Large intestine (tissue), 3 donors: ENCODE results near the gene PRDM16. TPM values are rescaled to one million over a fixed set of nuclear protein-coding genes. Genes with fewer than 3 reads are reported as not detected.

Experiments
- DNase-seq, 2 donors: peaks; one replicate each; pipeline versions ENCODE4 v3.0.0 to v3.0.0-alpha.2; 2013
- H3K27ac ChIP-seq: one replicate; pipeline ENCODE4 v1.5.1; 2013; ENCODE audit warnings: low read length
- H3K27me3 ChIP-seq: 2 replicates; pipeline ENCODE4 v1.6.1; 2013; ENCODE audit warnings: low read length; ENCODE audit not compliant: control insufficient read depth, insufficient read depth
- H3K36me3 ChIP-seq: 2 replicates; pipeline ENCODE4 v1.6.1; 2013; ENCODE audit warnings: low read length; ENCODE audit not compliant: control insufficient read depth, insufficient read depth
- H3K4me1 ChIP-seq: one replicate; pipeline ENCODE4 v1.6.1; 2013; ENCODE audit warnings: low read length; ENCODE audit not compliant: control insufficient read depth, insufficient read depth
- H3K4me3 ChIP-seq: one replicate; pipeline ENCODE4 v1.5.1; 2013; ENCODE audit warnings: low read length
- H3K9me3 ChIP-seq: one replicate; pipeline ENCODE4 v1.6.1; 2013; ENCODE audit warnings: mild to moderate bottlenecking, low read depth, low read length, moderate library complexity; ENCODE audit not compliant: control insufficient read depth
- WGBS: methylation state at CpG from one replicate; pipeline ENCODE4 v1.1.5; 2013; ENCODE audit warnings: low lambda C conversion rate; ENCODE audit not compliant: insufficient coverage; 5-methylcytosine and 5-hydroxymethylcytosine counted together
- polyA plus RNA-seq: library from polyadenylated mRNA; unstranded; fragments of 120-200 nt; gene quantifications from one replicate; pipeline ENCODE4 v1.2.1, GENCODE V29; 2013

PRDM16 gene
- polyA plus RNA-seq, 1 donor, result 20.6 TPM

DNA sequence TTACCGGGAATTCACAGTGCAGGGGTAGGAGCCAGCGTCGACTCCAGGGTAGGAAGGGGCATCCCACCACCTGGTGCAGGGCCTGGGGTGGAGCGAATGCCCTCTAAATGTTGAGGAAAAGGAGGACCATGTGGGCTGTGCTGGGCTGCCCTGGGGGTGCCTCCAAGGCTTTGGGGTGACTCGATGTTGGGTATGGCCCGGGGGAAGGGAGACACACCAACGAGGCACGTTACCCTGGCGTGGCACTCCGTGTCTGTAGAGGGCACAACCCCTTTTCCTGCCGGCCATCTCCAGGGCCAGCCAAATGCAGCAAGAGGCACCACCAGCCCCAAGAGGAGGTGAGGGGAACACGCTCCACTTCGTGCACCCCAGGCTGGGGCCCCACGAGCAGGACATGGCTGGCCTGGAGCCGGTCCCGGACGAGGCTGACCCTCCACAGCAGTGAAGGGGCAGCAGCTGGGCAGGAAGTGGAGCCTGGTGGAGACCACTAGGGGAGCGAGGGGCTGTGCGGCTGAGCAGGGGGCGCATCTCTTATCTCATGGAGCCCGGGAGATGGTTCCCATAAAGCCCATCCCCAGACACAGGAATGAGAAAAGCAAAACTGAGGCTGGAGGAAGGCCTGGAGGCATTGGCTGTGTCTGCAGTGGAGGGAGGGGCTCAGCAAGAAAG lies 36.5 kb upstream of the PRDM16 start:
- H3K27me3 ChIP-seq, result peaks cover 33% of the 10 kb centered on the region
- no peaks in the 10 kb centered on the region for H3K9me3 ChIP-seq
- no peaks in the 10 kb centered on the region for H3K36me3 ChIP-seq
- H3K4me3 ChIP-seq, result no peak overlapping the region
- H3K27ac ChIP-seq, result no peak overlapping the region
- H3K4me1 ChIP-seq, result no peaks in the 10 kb centered on the region
- no peak for DNase-seq
- WGBS, result no CpG with 5 or more reads among the region's 21 CpGs

DNA sequence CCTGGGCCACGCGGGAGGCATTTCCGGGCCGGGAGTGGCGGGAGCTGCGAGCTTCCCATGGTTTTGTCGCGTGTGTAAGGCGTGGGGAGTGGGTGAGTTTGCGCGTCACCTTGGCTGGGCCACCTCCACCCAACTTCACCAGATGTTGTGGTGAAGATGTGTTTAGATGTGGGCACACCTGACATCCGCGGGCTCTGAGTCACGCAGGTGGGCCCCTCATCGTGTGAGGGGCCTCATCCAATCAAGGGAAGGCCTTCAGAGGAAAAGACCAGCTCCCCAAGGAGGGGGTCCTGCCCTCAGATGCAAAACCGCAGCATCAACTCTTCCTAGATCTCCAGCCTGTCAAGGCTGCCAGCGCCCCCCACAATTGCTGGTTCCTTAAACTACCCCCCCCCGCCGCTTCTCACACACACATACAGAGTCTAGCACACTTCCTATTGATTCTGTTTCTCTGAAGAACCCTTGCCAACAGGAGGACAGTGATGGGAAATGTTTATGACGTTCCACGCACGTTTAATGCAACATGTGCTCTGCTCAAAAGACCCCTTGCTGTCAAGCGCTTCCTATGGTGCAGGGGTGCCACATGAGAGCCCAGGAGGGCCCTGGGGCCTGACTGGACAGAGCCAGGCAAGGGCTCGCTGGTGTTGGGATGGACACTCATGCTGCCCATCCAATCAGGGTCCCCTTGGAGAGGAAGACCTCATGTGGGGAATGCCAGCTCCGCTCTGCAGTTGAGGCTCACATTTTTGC lies 35.8 kb upstream of the PRDM16 start:
- peaks cover 26% of the 10 kb centered on the region for H3K27me3 ChIP-seq
- WGBS, result no CpG with 5 or more reads among the region's 25 CpGs
- H3K4me3 ChIP-seq, result no peak overlapping the region
- no peaks in the 10 kb centered on the region for H3K9me3 ChIP-seq
- no peaks in the 10 kb centered on the region for H3K36me3 ChIP-seq
- H3K4me1 ChIP-seq, result no peaks in the 10 kb centered on the region
- DNase-seq, result no peak
- H3K27ac ChIP-seq, result no peak overlapping the region

- Histone ChIP-seq H3K9me3 (no peaks in the 10 kb centered on the region), H3K27me3 (peaks cover 21% of the 10 kb centered on the region), H3K27ac (no peak overlapping the region), H3K4me1 (no peaks in the 10 kb centered on the region), H3K4me3 (no peak overlapping the region), H3K36me3 (no peaks in the 10 kb centered on the region)
- WGBS, result no CpG with 5 or more reads among the region's 4 CpGs
- DNase-seq, result no peak
Measured at GRCh38 chr1:3033790-3034090, 35.3 kb upstream of the PRDM16 start.

DNA sequence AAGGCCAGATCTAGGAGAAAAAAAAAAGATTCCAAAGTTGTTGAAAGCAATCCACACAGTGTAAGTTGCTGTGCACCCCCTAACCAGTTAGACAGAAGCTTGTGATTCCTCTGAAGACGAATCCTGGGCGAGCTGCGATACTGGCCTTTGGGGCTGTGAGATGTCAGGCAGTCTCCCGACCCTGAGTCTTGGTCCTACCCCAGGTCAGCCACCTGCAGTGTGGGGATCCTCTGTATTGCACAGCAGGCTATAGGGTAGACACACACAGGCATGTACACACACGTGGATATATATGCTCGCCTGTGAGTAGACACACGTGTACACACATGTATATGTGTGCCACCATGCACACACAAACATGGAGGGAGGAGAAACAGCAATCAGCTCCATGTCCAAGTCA lies 34.8 kb upstream of the PRDM16 start:
- DNase-seq, result no peak
- Histone ChIP-seq H3K4me1 (no peaks in the 10 kb centered on the region), H3K27ac (no peak overlapping the region), H3K36me3 (no peaks in the 10 kb centered on the region), H3K4me3 (no peak overlapping the region), H3K27me3 (peaks cover 19% of the 10 kb centered on the region), H3K9me3 (no peaks in the 10 kb centered on the region)
- no CpG with 5 or more reads among the region's 7 CpGs for WGBS

DNA sequence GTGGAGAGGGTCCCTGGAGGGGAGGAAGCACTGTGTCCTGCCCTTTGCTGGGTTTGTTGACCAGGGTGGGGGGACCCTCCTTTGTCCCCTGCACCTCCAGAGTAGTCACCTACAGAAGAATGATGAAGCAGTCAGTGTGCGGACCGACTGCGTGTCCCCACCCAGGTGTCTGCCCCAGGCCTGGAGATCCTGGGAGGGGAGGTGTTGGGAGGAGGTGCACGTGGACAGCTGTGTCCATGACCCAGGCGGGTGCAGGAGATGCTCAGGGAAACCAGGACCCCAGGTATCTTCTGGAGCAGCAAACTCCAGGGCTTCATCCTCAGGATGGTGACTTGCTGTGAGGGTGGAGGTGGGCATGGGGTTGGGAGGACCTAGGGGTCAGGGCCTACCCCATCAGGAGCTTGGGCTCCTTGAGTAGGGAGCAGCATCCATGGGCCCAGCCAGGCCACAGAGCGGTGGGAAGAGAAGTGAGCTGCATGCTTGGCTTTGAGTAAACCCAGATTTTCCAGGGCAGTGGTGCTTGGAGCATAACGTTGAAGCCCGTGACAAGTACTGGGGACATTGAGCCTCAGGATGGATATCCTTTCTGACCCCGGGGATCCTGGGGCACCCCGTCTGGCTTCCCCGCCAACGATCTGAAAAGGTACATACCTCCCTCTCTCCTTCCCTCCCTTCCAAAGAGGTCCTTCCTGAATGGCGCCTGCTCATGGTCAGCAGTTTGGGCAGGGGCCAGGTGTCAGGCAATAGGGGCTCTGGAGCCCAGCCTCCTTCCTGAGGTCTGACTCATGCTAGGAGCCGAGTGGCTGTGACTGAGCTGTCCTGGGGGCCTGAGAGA lies 34.1 kb upstream of the PRDM16 start:
- no peaks in the 10 kb centered on the region for H3K4me1 ChIP-seq
- H3K4me3 ChIP-seq, result no peak overlapping the region
- no CpG with 5 or more reads among the region's 14 CpGs for WGBS
- DNase-seq, result no peak
- H3K36me3 ChIP-seq, result no peaks in the 10 kb centered on the region
- H3K27ac ChIP-seq, result no peak overlapping the region
- no peaks in the 10 kb centered on the region for H3K9me3 ChIP-seq
- peaks cover 11% of the 10 kb centered on the region for H3K27me3 ChIP-seq

GRCh38 chr1:3035563-3036446 lies 33.2 kb upstream of the PRDM16 start:
- no peaks in the 10 kb centered on the region for H3K4me1 ChIP-seq
- WGBS, result no CpG with 5 or more reads among the region's 19 CpGs
- no peak for DNase-seq
- no peaks in the 10 kb centered on the region for H3K9me3 ChIP-seq
- no peaks in the 10 kb centered on the region for H3K36me3 ChIP-seq
- H3K4me3 ChIP-seq, result no peak overlapping the region
- H3K27me3 ChIP-seq, result peaks cover 4% of the 10 kb centered on the region
- H3K27ac ChIP-seq, result no peak overlapping the region

- no peak for DNase-seq
- no CpG with 5 or more reads among the region's 22 CpGs for WGBS
- H3K27ac ChIP-seq, result no peak overlapping the region
- H3K27me3 ChIP-seq, result peaks cover 6% of the 10 kb centered on the region
- no peaks in the 10 kb centered on the region for H3K4me1 ChIP-seq
- H3K36me3 ChIP-seq, result no peaks in the 10 kb centered on the region
- no peaks in the 10 kb centered on the region for H3K9me3 ChIP-seq
- H3K4me3 ChIP-seq, result no peak overlapping the region
Measured at GRCh38 chr1:3036447-3037280, 32.3 kb upstream of the PRDM16 start.

DNA sequence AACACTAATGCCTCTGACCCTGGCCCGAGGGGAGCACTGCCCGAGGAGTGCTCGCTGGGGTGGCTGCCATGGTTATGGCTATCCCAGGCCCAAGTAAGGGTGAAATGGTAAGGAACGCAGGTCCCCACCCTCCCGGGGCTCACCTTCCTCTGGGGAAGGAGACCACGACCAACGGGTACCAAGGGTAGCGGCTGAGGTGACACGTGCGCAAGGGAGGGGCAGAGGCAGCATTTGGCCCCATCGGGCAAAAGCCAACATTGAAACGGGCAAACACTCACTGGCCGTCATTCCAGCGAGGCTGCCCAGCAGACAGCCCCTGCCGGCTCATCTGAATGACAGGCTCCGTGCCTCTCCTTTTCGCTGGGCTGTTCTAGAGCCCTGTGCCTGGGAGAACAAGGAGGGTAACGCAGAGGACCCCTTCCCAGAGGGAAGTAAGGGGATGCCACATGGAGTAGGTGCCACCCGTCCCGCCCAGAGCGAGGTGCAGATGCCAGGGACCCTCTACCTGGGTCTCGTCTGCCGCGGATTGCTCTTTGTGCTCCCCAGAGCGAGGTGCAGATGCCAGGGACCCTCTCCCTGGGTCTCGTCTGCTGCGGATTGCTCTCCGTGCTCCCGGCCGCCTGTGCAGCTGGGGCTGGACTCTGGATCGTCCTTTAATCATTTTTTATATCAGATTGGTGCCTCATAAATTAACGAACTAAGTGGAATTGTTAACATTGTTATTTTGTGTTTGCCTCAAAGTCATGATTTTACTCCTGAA lies 31.5 kb upstream of the PRDM16 start:
- H3K9me3 ChIP-seq, result no peaks in the 10 kb centered on the region
- no peak overlapping the region for H3K27ac ChIP-seq
- no peak overlapping the region for H3K4me3 ChIP-seq
- no peaks in the 10 kb centered on the region for H3K4me1 ChIP-seq
- no peak for DNase-seq
- peaks cover 6% of the 10 kb centered on the region for H3K27me3 ChIP-seq
- 60% methylated on average over 2 of the region's 32 CpGs for WGBS
- H3K36me3 ChIP-seq, result no peaks in the 10 kb centered on the region

DNA sequence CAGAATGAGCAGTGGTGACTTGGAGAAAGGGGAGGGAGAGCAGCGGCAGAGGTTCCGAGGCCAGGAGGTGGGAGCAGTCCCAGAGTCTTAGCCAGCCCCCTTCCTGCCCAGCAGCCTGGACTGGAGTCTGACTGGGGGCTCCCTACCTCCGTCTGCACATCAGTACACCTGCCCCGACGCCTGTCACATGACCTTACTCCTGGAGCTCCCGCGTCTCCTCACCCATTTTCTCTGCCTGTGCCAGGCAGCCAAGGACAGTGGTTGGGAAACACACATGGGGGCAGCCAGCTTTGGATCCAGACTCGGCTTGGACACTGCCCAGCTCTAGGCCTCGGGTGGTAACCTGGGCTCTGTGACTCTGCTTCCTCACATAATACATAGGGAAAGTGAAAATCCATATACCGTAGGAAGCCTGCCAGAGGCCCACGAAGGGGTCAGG lies 30.9 kb upstream of the PRDM16 start:
- Histone ChIP-seq H3K4me3 (no peak overlapping the region), H3K27me3 (peaks cover 6% of the 10 kb centered on the region), H3K4me1 (no peaks in the 10 kb centered on the region), H3K9me3 (no peaks in the 10 kb centered on the region), H3K36me3 (no peaks in the 10 kb centered on the region), H3K27ac (no peak overlapping the region)
- WGBS, result no CpG with 5 or more reads among the region's 11 CpGs
- no peak for DNase-seq
